K562 (cell line): Measurements from ENCODE around the gene ZNF790. TPM values are rescaled to one million over a fixed set of nuclear protein-coding genes. Genes with fewer than 3 reads are reported as not detected.
A peak's percentile ranks its signal among the peaks of the same experiment; 100 is the strongest.

Experiments used
- ARID1B ChIP-seq: fragments of 450-650 bp; IDR thresholded peaks from 2 replicates; pipeline ENCODE4 v1.6.1; 2016; ENCODE audit warnings: antibody characterized with exemption, mild to moderate bottlenecking, inconsistent platforms
- ARNT ChIP-seq, 2 experiments: fragments of 450-650 bp; IDR thresholded peaks; 2 replicates each; pipeline ENCODE4 v1.6.1; 2016; ENCODE audit warnings: mild to moderate bottlenecking in 1 of 2
- C11orf30 ChIP-seq: fragments of 450-650 bp; IDR thresholded peaks from 2 replicates; pipeline ENCODE4 v1.6.1; 2016; ENCODE audit warnings: low read depth, mild to moderate bottlenecking
- CHD1 ChIP-seq: fragments of 200-600 bp; sonication (generic); IDR thresholded peaks from one replicate; pipeline ENCODE4 v1.6.1; 2012; ENCODE audit warnings: mild to moderate bottlenecking, moderate library complexity, low read length, inconsistent platforms
- CHD2 ChIP-seq: IDR thresholded peaks from 2 replicates; pipeline ENCODE4 v1.6.1; 2011; ENCODE audit warnings: low read depth, low read length
- ETS1 ChIP-seq: conservative IDR thresholded peaks from 2 replicates; pipeline ENCODE4 v1.6.1; 2011; ENCODE audit warnings: low read depth, mild to moderate bottlenecking, low read length; ENCODE audit not compliant: control insufficient read depth
- ETV6 ChIP-seq, 3 experiments: fragments of 150-350 bp in 1 of 3; sonication (generic) in 1 of 3; formaldehyde crosslinking in 1 of 3; IDR thresholded peaks; 2 replicates each; pipeline versions ENCODE4 v1.6.1 to v1.8.0; 2014 to 2022; ENCODE audit warnings: borderline replicate concordance in 2 of 3, low read depth in 2 of 3, antibody characterized with exemption in 1 of 3, low read length in 1 of 3, mild to moderate bottlenecking in 1 of 3, missing genetic modification reagents in 1 of 3
- HDAC2 ChIP-seq: fragments of 450-650 bp; IDR thresholded peaks from 2 replicates; pipeline ENCODE4 v1.6.1; 2016; ENCODE audit warnings: mild to moderate bottlenecking
- HDAC6 ChIP-seq: IDR thresholded peaks from 2 replicates; pipeline ENCODE4 v1.6.1; 2012; ENCODE audit warnings: low read depth, mild to moderate bottlenecking, control low read depth, inconsistent platforms, low read length, moderate library complexity
- KLF6 ChIP-seq: fragments of 250-450 bp; sonication (Bioruptor Pico); IDR thresholded peaks from 2 replicates; pipeline ENCODE4 v1.4.0; 2020; ENCODE audit warnings: mild to moderate bottlenecking, moderate library complexity, borderline replicate concordance
- MTF1 ChIP-seq: fragments of 250-450 bp; sonication (Bioruptor Pico); IDR thresholded peaks from 2 replicates; pipeline ENCODE4 v1.9.0; 2021; ENCODE audit warnings: moderate library complexity, mild to moderate bottlenecking, inconsistent platforms, borderline replicate concordance
- NUFIP1 ChIP-seq: fragments of 450-650 bp; IDR thresholded peaks from 2 replicates; pipeline ENCODE4 v1.6.1; 2018; ENCODE audit not compliant: partially characterized antibody
- PML ChIP-seq: IDR thresholded peaks from 2 replicates; pipeline ENCODE4 v1.6.1; 2012; ENCODE audit warnings: low read length, inconsistent platforms
- PREB ChIP-seq: sonication (generic); formaldehyde crosslinking; IDR thresholded peaks from 2 replicates; pipeline ENCODE4 v1.8.1; 2023; ENCODE audit warnings: mild to moderate bottlenecking, missing genetic modification reagents
- SMAD1 ChIP-seq: fragments of 150-350 bp; IDR thresholded peaks from 2 replicates; pipeline ENCODE4 v1.6.1; 2014; ENCODE audit warnings: low read length, low read depth; ENCODE audit not compliant: partially characterized antibody
- TCF7 ChIP-seq: sonication (generic); IDR thresholded peaks from 2 replicates; pipeline ENCODE4 v1.6.1; 2016; ENCODE audit warnings: antibody characterized with exemption, borderline replicate concordance
- TRIM25 ChIP-seq: fragments of 450-650 bp; IDR thresholded peaks from 2 replicates; pipeline ENCODE4 v1.7.0; 2016; ENCODE audit warnings: borderline replicate concordance
- ZBTB8A ChIP-seq: fragments of 450-650 bp; IDR thresholded peaks from 2 replicates; pipeline ENCODE4 v1.6.1; 2018; ENCODE audit warnings: mild to moderate bottlenecking, moderate library complexity; ENCODE audit not compliant: partially characterized antibody
- ZNF146 ChIP-seq: IDR thresholded peaks from one replicate; pipeline ENCODE4 v1.6.1; 2018; ENCODE audit warnings: missing compliant biosample characterization; ENCODE audit not compliant: unreplicated experiment
- ZNF175 ChIP-seq: fragments of 200-800 bp; sonication (Bioruptor generic); IDR thresholded peaks from 2 replicates; pipeline ENCODE4 v1.6.1; 2016; ENCODE audit warnings: low read depth, mild to moderate bottlenecking, missing genetic modification characterization, missing compliant biosample characterization
- ZNF431 ChIP-seq: sonication (generic); formaldehyde crosslinking; IDR thresholded peaks from 2 replicates; pipeline ENCODE4 v1.8.0; 2022; ENCODE audit warnings: mild to moderate bottlenecking, missing genetic modification reagents
- ZNF445 ChIP-seq: fragments of 250-450 bp; sonication (Bioruptor Pico); IDR thresholded peaks from 2 replicates; pipeline ENCODE4 v1.4.0; 2020; ENCODE audit warnings: low read depth, mild to moderate bottlenecking, moderate library complexity
- ZSCAN32 ChIP-seq: fragments of 450-650 bp; formaldehyde crosslinking; IDR thresholded peaks from 2 replicates; pipeline ENCODE4 v1.4.0; 2020; ENCODE audit warnings: mild to moderate bottlenecking, moderate library complexity
- polyA plus RNA-seq, 8 experiments: library from polyadenylated mRNA; depleted of rRNA in 4 of 8; stranded (reverse) in 5 of 8; unstranded in 3 of 8; fragments of >200 nt; fragmentation: Nextera tagmentation in 2 of 8; fragmentation: Illumina TruSeq in 1 of 8; extraction: Ambion mirVana in 2 of 8; extraction: Trizol in 1 of 8; gene quantifications; 2 replicates each; pipeline versions ENCODE4 v1.2.1 to v1.2.3, GENCODE V29; 2011 to 2014; ENCODE audit warnings: inconsistent platforms in 1 of 8, missing spikeins in 1 of 8
- total RNA-seq, 7 experiments: library from RNA; depleted of rRNA in 6 of 7; stranded (reverse); fragments of >200 nt in 6 of 7; fragmentation: Illumina TruSeq in 2 of 7; extraction: Trizol in 2 of 7; gene quantifications; 2 replicates each; pipeline versions ENCODE4 v1.2.1 to v1.2.3, GENCODE V29; 2011 to 2021; ENCODE audit warnings: low replicate concordance in 1 of 7

Gene ZNF790
- total and polyA plus RNA-seq, 9 of the 15 experiments (the other 6 are each of a cell fraction or from before 2014, with no cell fraction given): 0.33 to 1.7 (median 0.53) TPM

GRCh38 chr19:36772311-36773222 is 65.6 kb downstream of the ZNF790 start, which contains the start of gene ZNF850 (continued):
- TF ChIP-seq TCF7 (no peak), PREB (CRISPR knock-in tag) (no peak), KLF6 (CRISPR knock-in tag) (no peak), ZBTB8A (no peak), ARNT (IDR thresholded peaks at IDR 0.05) (no peak), NUFIP1 (no peak), HDAC2 (peak; percentile 47; the same call in 1 of the 2 replicates), TRIM25 (no peak), ETV6 (IDR thresholded peaks at IDR 0.05; ENCODE audit: borderline replicate concordance in 1 of 2, low read depth in 2 of 2, low read length in 1 of 2) (no peak), ETV6 (CRISPR knock-in tag; IDR thresholded peaks at IDR 0.05; ENCODE audit: borderline replicate concordance) (no peak), ZNF431 (CRISPR knock-in tag) (no peak), ZNF175 (CRISPR knock-in tag) (peak; percentile 55; the same call in 1 of the 2 replicates), HDAC6 (no peak), ZNF445 (no peak), MTF1 (no peak), PML (peak; percentile 40; the same call in 1 of the 2 replicates), C11orf30 (peak; percentile 30; the same call in 1 of the 2 replicates), ETS1 (peak; percentile 76; the same call in 1 of the 2 replicates), ZNF146 (CRISPR knock-in tag) (no peak), SMAD1 (no peak), CHD2 (peak; percentile 97), ZSCAN32 (no peak), ARID1B (no peak), CHD1 (peak; percentile 71)
